Measurements from ENCODE around the gene OR11G2. TPM values are rescaled to one million over a fixed set of nuclear protein-coding genes. Genes with fewer than 3 reads are reported as not detected.

OR11G2 gene
- total RNA-seq, 1 experiment from 2014 or later: not detected

GRCh38 chr14:20219033-20219432 lies 28.3 kb downstream of the OR11G2 start:
- Histone ChIP-seq H3K4me1 (ENCODE audit: control insufficient read depth, insufficient read depth, low read length) (no peaks in the 10 kb centered on the region), H3K27me3 (ENCODE audit: control insufficient read depth, insufficient read depth, low read length) (no peaks in the 10 kb centered on the region), H3K27ac (ENCODE audit: low read length) (no peak overlapping the region), H3K9me3 (ENCODE audit: control insufficient read depth, insufficient read depth, low read depth, low read length) (no peaks in the 10 kb centered on the region), H3K4me3 (ENCODE audit: low read depth in 2 of 2, low read length in 2 of 2) (no peak overlapping the region), H3K36me3 (ENCODE audit: control insufficient read depth, insufficient read depth, low read length) (no peaks in the 10 kb centered on the region)
- no TSS peak for BruUV-seq (replicated peaks)
- TF ChIP-seq, protein P1, sequence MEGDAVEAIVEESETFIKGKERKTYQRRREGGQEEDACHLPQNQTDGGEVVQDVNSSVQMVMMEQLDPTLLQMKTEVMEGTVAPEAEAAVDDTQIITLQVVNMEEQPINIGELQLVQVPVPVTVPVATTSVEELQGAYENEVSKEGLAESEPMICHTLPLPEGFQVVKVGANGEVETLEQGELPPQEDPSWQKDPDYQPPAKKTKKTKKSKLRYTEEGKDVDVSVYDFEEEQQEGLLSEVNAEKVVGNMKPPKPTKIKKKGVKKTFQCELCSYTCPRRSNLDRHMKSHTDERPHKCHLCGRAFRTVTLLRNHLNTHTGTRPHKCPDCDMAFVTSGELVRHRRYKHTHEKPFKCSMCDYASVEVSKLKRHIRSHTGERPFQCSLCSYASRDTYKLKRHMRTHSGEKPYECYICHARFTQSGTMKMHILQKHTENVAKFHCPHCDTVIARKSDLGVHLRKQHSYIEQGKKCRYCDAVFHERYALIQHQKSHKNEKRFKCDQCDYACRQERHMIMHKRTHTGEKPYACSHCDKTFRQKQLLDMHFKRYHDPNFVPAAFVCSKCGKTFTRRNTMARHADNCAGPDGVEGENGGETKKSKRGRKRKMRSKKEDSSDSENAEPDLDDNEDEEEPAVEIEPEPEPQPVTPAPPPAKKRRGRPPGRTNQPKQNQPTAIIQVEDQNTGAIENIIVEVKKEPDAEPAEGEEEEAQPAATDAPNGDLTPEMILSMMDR (IDR thresholded peaks at IDR 0.05): no peak
- no peak for TF ChIP-seq TCF7L2 (IDR thresholded peaks at IDR 0.05; ENCODE audit: low read depth, low read length)
- TF ChIP-seq SIN3A (IDR thresholded peaks at IDR 0.05; ENCODE audit: borderline replicate concordance, insufficient read depth, low read depth, low read length): no peak
- TF ChIP-seq POLR2AphosphoS5 (IDR thresholded peaks at IDR 0.05; ENCODE audit: low read depth, low read length): no peak
- TF ChIP-seq, protein P2, sequence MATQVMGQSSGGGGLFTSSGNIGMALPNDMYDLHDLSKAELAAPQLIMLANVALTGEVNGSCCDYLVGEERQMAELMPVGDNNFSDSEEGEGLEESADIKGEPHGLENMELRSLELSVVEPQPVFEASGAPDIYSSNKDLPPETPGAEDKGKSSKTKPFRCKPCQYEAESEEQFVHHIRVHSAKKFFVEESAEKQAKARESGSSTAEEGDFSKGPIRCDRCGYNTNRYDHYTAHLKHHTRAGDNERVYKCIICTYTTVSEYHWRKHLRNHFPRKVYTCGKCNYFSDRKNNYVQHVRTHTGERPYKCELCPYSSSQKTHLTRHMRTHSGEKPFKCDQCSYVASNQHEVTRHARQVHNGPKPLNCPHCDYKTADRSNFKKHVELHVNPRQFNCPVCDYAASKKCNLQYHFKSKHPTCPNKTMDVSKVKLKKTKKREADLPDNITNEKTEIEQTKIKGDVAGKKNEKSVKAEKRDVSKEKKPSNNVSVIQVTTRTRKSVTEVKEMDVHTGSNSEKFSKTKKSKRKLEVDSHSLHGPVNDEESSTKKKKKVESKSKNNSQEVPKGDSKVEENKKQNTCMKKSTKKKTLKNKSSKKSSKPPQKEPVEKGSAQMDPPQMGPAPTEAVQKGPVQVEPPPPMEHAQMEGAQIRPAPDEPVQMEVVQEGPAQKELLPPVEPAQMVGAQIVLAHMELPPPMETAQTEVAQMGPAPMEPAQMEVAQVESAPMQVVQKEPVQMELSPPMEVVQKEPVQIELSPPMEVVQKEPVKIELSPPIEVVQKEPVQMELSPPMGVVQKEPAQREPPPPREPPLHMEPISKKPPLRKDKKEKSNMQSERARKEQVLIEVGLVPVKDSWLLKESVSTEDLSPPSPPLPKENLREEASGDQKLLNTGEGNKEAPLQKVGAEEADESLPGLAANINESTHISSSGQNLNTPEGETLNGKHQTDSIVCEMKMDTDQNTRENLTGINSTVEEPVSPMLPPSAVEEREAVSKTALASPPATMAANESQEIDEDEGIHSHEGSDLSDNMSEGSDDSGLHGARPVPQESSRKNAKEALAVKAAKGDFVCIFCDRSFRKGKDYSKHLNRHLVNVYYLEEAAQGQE (IDR thresholded peaks at IDR 0.05; ENCODE audit: insufficient read depth in 1 of 2, low read depth in 2 of 2, low read length in 1 of 2): no peak
- ChIA-PET CTCF (no interaction called here), POLR2A (no interaction called here)
- DNase-seq (ENCODE audit: low read depth, low spot score): no peak
- intact Hi-C loops (cut with micrococcal nuclease; ENCODE audit: unreplicated experiment): no loop called here
- ATAC-seq: no peak
- in situ Hi-C loops (cut with HindIII; ENCODE audit: low pct_unique_long_range_greater_than_20kb, low sequenced_read_pairs): no loop called here

- TF ChIP-seq TCF7L2 (IDR thresholded peaks at IDR 0.05; ENCODE audit: low read depth, low read length) (no peak), POLR2AphosphoS5 (IDR thresholded peaks at IDR 0.05; ENCODE audit: low read depth, low read length) (no peak), SIN3A (IDR thresholded peaks at IDR 0.05; ENCODE audit: borderline replicate concordance, insufficient read depth, low read depth, low read length) (no peak)
- TF ChIP-seq, protein P2 (IDR thresholded peaks at IDR 0.05; ENCODE audit: insufficient read depth in 1 of 2, low read depth in 2 of 2, low read length in 1 of 2): no peak
- TF ChIP-seq, protein P1 (IDR thresholded peaks at IDR 0.05): no peak
- Histone ChIP-seq H3K4me1 (ENCODE audit: control insufficient read depth, insufficient read depth, low read length) (no peaks in the 10 kb centered on the region), H3K36me3 (ENCODE audit: control insufficient read depth, insufficient read depth, low read length) (no peaks in the 10 kb centered on the region), H3K4me3 (ENCODE audit: low read depth in 2 of 2, low read length in 2 of 2) (no peak within 1 kb of the TSS), H3K27ac (ENCODE audit: low read length) (no peak within 1 kb of the TSS), H3K27me3 (ENCODE audit: control insufficient read depth, insufficient read depth, low read length) (no peaks in the 10 kb centered on the region), H3K9me3 (ENCODE audit: control insufficient read depth, insufficient read depth, low read depth, low read length) (no peaks in the 10 kb centered on the region)
- ChIA-PET POLR2A (no interaction called here), CTCF (no interaction called here)
- in situ Hi-C loops (cut with HindIII; ENCODE audit: low pct_unique_long_range_greater_than_20kb, low sequenced_read_pairs): no loop called here
- BruUV-seq (replicated peaks): no TSS peak
- intact Hi-C loops (cut with micrococcal nuclease; ENCODE audit: unreplicated experiment): no loop called here
- no peak for DNase-seq (ENCODE audit: low read depth, low spot score)
- ATAC-seq: no peak
Observed at GRCh38 chr14:20223410-20223809, 32.7 kb downstream of the OR11G2 start, which contains the start of gene OR11H6. Gene OR11H6 (plus strand): TSS chr14:20223710. CDS start chr14:20223710, 0 bp downstream.
